Panc1 (cell line): ENCODE measurements around the gene TMEM132E. TPM values are rescaled to one million over a fixed set of nuclear protein-coding genes. Genes with fewer than 3 reads are reported as not detected.

Source experiments
- ATAC-seq: fragments of 200-7000 bp; cut with Tn5 transposase; 2 replicates; pipeline ENCODE4 v1.9.1; 2020; ENCODE audit warnings: mild to moderate bottlenecking, moderate library complexity
- BruUV-seq: library from RNA; stranded (reverse); fragments of 400-500 nt; replicated peaks from 2 replicates; lab custom pipeline; 2021; lab: Mats Ljungman, UMichigan
- CTCF ChIA-PET: fragments of 300-600 bp; sonication (Branson Sonifier 250); formaldehyde crosslinking; loops from one replicate; lab custom pipeline; 2022; ENCODE audit warnings: antibody characterized with exemption; lab: Charles Lee
- POLR2A ChIA-PET: fragments of 300-600 bp; sonication (Branson Sonifier 250); formaldehyde crosslinking; loops from one replicate; lab custom pipeline; 2022; ENCODE audit warnings: antibody characterized with exemption; lab: Charles Lee
- DNase-seq: peaks from one replicate; pipeline ENCODE4 v3.0.0-alpha.2; 2010; ENCODE audit warnings: low read depth, low spot score
- H3K27ac ChIP-seq: 2 replicates; pipeline ENCODE4 v1.5.1; 2011; ENCODE audit warnings: mild to moderate bottlenecking, low read length, inconsistent platforms
- H3K27me3 ChIP-seq: fragments of 200-500 bp; sonication (Bioruptor generic); 2 replicates; pipeline ENCODE4 v1.6.0; 2014; ENCODE audit warnings: low read length, inconsistent platforms; ENCODE audit not compliant: control insufficient read depth, insufficient read depth
- H3K36me3 ChIP-seq: fragments of 200-500 bp; sonication (Bioruptor generic); 2 replicates; pipeline ENCODE4 v1.5.1; 2014; ENCODE audit warnings: inconsistent platforms, mild to moderate bottlenecking, low read length, moderate library complexity; ENCODE audit not compliant: control insufficient read depth, insufficient read depth
- H3K4me1 ChIP-seq: 2 replicates; pipeline ENCODE4 v1.5.1; 2011; ENCODE audit warnings: inconsistent platforms, mild to moderate bottlenecking, low read length, moderate library complexity; ENCODE audit not compliant: control insufficient read depth, insufficient read depth
- H3K4me3 ChIP-seq, 2 experiments: 2 replicates each; pipeline ENCODE4 v1.5.1; 2011 to 2012; ENCODE audit warnings: low read depth in 2 of 2, low read length in 2 of 2, mild to moderate bottlenecking in 2 of 2, inconsistent platforms in 1 of 2, moderate library complexity in 1 of 2
- H3K9me3 ChIP-seq: fragments of 200-500 bp; sonication (Bioruptor generic); 2 replicates; pipeline ENCODE4 v1.5.1; 2014; ENCODE audit warnings: low read depth, mild to moderate bottlenecking, inconsistent platforms, low read length, moderate library complexity; ENCODE audit not compliant: control insufficient read depth, insufficient read depth
- POLR2AphosphoS5 ChIP-seq: IDR thresholded peaks from 2 replicates; pipeline ENCODE4 v1.6.1; 2012; ENCODE audit warnings: mild to moderate bottlenecking, low read depth, low read length, moderate library complexity
- SIN3A ChIP-seq: IDR thresholded peaks from 2 replicates; pipeline ENCODE4 v1.6.1; 2012; ENCODE audit warnings: low read depth, mild to moderate bottlenecking, low read length, moderate library complexity, borderline replicate concordance; ENCODE audit not compliant: insufficient read depth
- TCF7L2 ChIP-seq: IDR thresholded peaks from 2 replicates; pipeline ENCODE4 v1.6.1; 2011; ENCODE audit warnings: mild to moderate bottlenecking, low read depth, low read length, inconsistent platforms
- in situ Hi-C: cut with HindIII; loops from 2 replicates; pipeline ENCODE4 v1.10.0; 2016; ENCODE audit warnings: low sequenced_read_pairs, low pct_unique_long_range_greater_than_20kb
- intact Hi-C: fragments of 100-400 bp; cut with micrococcal nuclease; formaldehyde crosslinking; loops from one replicate; pipeline ENCODE4 v1.10.0; 2022; ENCODE audit not compliant: unreplicated experiment
- total RNA-seq: library from RNA; stranded (reverse); gene quantifications from one replicate; pipeline ENCODE4 v1.2.1, GENCODE V29; 2021; ENCODE audit not compliant: unreplicated experiment
- TF ChIP-seq, protein P1 (sequence below): fragments of 450-650 bp; IDR thresholded peaks from 2 replicates; pipeline ENCODE4 v1.5.1; 2017; ENCODE audit warnings: mild to moderate bottlenecking
- TF ChIP-seq, protein P2 (sequence below), 2 experiments: IDR thresholded peaks; 2 replicates each; pipeline ENCODE4 v1.6.1; 2011 to 2012; ENCODE audit warnings: low read depth in 2 of 2, control low read depth in 1 of 2, low read length in 1 of 2, mild to moderate bottlenecking in 1 of 2, moderate library complexity in 1 of 2; ENCODE audit not compliant: insufficient read depth in 1 of 2

Gene TMEM132E
- total RNA-seq, 1 experiment from 2014 or later, result not detected

DNA sequence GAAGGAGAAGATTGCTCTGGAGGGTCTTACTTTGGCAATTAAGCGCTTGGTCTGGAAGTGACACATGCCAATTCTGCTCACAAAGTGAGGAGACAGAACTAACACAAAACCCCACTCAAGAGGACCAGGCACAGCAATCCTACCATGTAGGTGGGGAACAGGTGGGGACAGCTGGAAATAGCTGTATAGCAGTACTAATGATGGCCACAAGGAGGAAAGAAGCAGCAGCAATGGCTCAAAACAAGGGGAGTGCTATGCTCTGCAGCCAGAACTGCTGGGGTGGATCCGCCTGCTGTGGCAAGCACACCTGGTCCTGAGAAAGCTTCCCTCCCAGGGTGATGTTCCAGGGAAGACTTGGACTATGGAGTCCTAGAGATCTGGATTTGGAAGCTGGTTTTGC, 17.0 kb upstream of the TMEM132E start:
- BruUV-seq, result no TSS peak
- POLR2A ChIA-PET, result no interaction called here
- CTCF ChIA-PET, result no interaction called here

DNA sequence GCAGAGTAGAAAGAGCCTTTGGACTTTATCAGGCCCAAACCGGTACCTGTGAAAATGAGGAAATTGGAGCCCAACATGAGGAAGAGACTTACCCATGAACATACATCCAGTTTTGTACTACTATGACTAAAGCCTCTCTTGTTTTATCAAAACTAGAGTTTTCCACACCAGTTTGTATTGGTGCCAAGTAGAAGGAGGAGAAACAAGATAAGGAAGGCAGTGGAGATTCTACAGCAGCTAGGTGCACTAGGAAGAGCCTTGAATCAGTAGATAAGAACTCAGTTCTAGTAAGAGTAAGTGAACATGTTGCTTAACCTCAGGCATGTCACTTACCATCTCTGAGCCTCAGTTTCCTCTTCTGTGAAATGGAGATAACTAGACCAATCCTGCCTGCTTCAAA, 13.7 kb upstream of the TMEM132E start:
- H3K4me1 ChIP-seq, result no peaks in the 10 kb centered on the region
- TF ChIP-seq SIN3A (no peak), TCF7L2 (no peak), POLR2AphosphoS5 (no peak)
- BruUV-seq, result no TSS peak
- no peak overlapping the region for H3K27ac ChIP-seq
- POLR2A ChIA-PET, result no interaction called here
- no peak overlapping the region for H3K4me3 ChIP-seq
- H3K27me3 ChIP-seq, result peaks cover 6% of the 10 kb centered on the region
- no peak for DNase-seq
- CTCF ChIA-PET, result no interaction called here
- no peaks in the 10 kb centered on the region for H3K9me3 ChIP-seq
- intact Hi-C loops (no loop called here), in situ Hi-C loops (no loop called here)
- ATAC-seq, result no peak
- no peaks in the 10 kb centered on the region for H3K36me3 ChIP-seq

More for the DNA sequence above, 17.0 kb upstream of the TMEM132E start:
- DNase-seq, result no peak
- in situ Hi-C loops, result no loop called here
- intact Hi-C loops, result no loop called here
- Histone ChIP-seq H3K4me3 (no peak overlapping the region), H3K27me3 (peaks cover 8% of the 10 kb centered on the region), H3K4me1 (no peaks in the 10 kb centered on the region), H3K36me3 (no peaks in the 10 kb centered on the region), H3K27ac (no peak overlapping the region), H3K9me3 (no peaks in the 10 kb centered on the region)
- TF ChIP-seq, protein P1, sequence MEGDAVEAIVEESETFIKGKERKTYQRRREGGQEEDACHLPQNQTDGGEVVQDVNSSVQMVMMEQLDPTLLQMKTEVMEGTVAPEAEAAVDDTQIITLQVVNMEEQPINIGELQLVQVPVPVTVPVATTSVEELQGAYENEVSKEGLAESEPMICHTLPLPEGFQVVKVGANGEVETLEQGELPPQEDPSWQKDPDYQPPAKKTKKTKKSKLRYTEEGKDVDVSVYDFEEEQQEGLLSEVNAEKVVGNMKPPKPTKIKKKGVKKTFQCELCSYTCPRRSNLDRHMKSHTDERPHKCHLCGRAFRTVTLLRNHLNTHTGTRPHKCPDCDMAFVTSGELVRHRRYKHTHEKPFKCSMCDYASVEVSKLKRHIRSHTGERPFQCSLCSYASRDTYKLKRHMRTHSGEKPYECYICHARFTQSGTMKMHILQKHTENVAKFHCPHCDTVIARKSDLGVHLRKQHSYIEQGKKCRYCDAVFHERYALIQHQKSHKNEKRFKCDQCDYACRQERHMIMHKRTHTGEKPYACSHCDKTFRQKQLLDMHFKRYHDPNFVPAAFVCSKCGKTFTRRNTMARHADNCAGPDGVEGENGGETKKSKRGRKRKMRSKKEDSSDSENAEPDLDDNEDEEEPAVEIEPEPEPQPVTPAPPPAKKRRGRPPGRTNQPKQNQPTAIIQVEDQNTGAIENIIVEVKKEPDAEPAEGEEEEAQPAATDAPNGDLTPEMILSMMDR, result peak; percentile 33
- TF ChIP-seq POLR2AphosphoS5 (no peak), TCF7L2 (no peak), SIN3A (no peak)
- TF ChIP-seq, protein P2, sequence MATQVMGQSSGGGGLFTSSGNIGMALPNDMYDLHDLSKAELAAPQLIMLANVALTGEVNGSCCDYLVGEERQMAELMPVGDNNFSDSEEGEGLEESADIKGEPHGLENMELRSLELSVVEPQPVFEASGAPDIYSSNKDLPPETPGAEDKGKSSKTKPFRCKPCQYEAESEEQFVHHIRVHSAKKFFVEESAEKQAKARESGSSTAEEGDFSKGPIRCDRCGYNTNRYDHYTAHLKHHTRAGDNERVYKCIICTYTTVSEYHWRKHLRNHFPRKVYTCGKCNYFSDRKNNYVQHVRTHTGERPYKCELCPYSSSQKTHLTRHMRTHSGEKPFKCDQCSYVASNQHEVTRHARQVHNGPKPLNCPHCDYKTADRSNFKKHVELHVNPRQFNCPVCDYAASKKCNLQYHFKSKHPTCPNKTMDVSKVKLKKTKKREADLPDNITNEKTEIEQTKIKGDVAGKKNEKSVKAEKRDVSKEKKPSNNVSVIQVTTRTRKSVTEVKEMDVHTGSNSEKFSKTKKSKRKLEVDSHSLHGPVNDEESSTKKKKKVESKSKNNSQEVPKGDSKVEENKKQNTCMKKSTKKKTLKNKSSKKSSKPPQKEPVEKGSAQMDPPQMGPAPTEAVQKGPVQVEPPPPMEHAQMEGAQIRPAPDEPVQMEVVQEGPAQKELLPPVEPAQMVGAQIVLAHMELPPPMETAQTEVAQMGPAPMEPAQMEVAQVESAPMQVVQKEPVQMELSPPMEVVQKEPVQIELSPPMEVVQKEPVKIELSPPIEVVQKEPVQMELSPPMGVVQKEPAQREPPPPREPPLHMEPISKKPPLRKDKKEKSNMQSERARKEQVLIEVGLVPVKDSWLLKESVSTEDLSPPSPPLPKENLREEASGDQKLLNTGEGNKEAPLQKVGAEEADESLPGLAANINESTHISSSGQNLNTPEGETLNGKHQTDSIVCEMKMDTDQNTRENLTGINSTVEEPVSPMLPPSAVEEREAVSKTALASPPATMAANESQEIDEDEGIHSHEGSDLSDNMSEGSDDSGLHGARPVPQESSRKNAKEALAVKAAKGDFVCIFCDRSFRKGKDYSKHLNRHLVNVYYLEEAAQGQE (IDR thresholded peaks at IDR 0.05; ENCODE audit: insufficient read depth in 1 of 2, low read depth in 2 of 2, low read length in 1 of 2), result no peak
- ATAC-seq, result peak; percentile 88

DNA sequence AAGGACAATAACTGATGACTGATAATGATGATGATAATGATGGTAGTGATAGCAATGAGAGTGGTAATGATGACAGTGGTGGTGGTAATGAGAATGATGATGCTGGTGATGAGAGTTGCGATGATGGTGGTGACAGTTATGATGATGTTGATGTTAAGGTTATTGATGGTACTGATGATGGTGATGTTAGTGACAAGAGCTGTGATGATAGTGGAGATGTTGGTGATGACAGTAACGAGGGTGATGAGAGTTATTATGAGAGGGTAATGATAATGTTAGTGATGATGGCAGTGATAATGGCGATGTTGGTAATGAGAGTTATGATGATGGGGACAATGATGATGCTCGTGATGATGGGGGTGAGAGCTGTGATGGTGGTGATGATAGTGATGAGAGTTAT, 13.2 kb upstream of the TMEM132E start:
- Histone ChIP-seq H3K36me3 (no peaks in the 10 kb centered on the region), H3K27me3 (peaks cover 6% of the 10 kb centered on the region), H3K27ac (no peak overlapping the region), H3K4me3 (no peak overlapping the region), H3K9me3 (no peaks in the 10 kb centered on the region), H3K4me1 (no peaks in the 10 kb centered on the region)
- no TSS peak for BruUV-seq
- DNase-seq (no peak), ATAC-seq (no peak)
- intact Hi-C loops, result no loop called here
- ChIA-PET POLR2A (no interaction called here), CTCF (no interaction called here)
- in situ Hi-C loops, result no loop called here
- TF ChIP-seq SIN3A (no peak), POLR2AphosphoS5 (no peak), TCF7L2 (no peak)
- TF ChIP-seq, protein P1, result no peak
- TF ChIP-seq, protein P2 (IDR thresholded peaks at IDR 0.05; ENCODE audit: insufficient read depth in 1 of 2, low read depth in 2 of 2, low read length in 1 of 2), result no peak
